ENCODE results near the gene TMPRSS4. TPM values are rescaled to one million over a fixed set of nuclear protein-coding genes. Genes with fewer than 3 reads are reported as not detected.

Gene TMPRSS4
- total and polyA plus RNA-seq, 2 of the 4 experiments (the other 2 are of a cell fraction): not detected

DNA sequence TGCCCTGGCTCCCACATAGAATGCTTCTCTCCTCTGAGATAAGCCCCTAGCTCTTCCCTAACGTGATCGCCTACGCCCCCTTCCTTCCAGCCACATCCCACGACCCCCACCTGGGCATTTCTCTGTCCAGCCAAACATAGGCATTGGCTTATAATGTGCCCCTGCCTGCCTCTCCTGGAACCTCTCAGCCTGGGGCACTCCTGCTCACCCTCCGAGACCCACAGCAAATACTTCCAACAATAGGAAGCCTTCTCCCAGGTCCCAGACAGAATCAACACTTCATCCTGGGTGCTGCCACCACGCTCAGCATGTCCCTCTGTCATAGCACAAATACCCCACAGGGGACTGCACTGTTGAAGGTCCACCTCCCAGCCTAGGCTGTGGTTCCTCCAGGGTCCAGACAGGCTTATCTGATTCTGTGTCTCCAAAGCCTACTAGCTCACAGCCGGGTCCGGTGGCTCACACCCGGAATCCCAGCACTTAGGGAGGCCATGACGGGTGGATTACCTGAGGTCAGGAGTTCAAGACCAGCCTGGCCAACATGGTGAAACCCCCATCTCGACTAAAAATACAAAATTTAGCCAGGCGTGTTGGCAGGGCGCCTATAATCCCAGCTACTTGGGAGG is 24.2 kb upstream of the TMPRSS4 start:
- H4K20me1 ChIP-seq (ENCODE audit: insufficient read depth, low read length): no peaks in the 10 kb centered on the region
- H2BK20ac ChIP-seq (ENCODE audit: low read depth, low read length): no peak overlapping the region
- H4K8ac ChIP-seq (ENCODE audit: low read depth in 2 of 2, low read length in 2 of 2): no peak overlapping the region
- no peaks in the 10 kb centered on the region for H3K9me1 ChIP-seq (ENCODE audit: insufficient read depth, low read length)
- no peak overlapping the region for H3K4me3 ChIP-seq (ENCODE audit: insufficient read depth, low read depth, low read length)
- WGBS, 2 experiments (ENCODE audit: extremely low coverage in 2 of 2, insufficient read length in 1 of 2): 68% methylated on average over 8 of the region's 13 CpGs; no CpG with 5 or more reads in 1 of the 2 experiments
- H3K27ac ChIP-seq (ENCODE audit: insufficient read depth, low read length): no peak overlapping the region
- H3K56ac ChIP-seq (ENCODE audit: extremely low read depth, insufficient read depth, low read length): no peak overlapping the region
- in situ Hi-C loops (cut with MboI; ENCODE audit: low sequenced_read_pairs) (no loop called here), intact Hi-C loops (cut with micrococcal nuclease) (loop anchor here (1.0 kb wide), 3 partner anchors 208 to 245 kb away; no protein-coding TSS in a partner anchor), dilution Hi-C loops (cut with HindIII; ENCODE audit: low sequenced_read_pairs, unreplicated experiment) (no loop called here)
- ATAC-seq (ENCODE audit: low read depth): no peak
- ChIA-PET POLR2A (ENCODE audit: unreplicated experiment) (no interaction called here), CTCF (interaction anchor here (0.6 to 1.8 kb wide), 6 partner anchors 13 to 245 kb away, joined by 3 to 7 read pairs (median 5); no protein-coding TSS in a partner anchor)
- no peak for DNase-seq
- H3K9me3 ChIP-seq (ENCODE audit: control insufficient read depth, insufficient read depth, low read length): no peaks in the 10 kb centered on the region
- no peaks in the 10 kb centered on the region for H3K4me1 ChIP-seq (ENCODE audit: control insufficient read depth, insufficient read depth, low read length)
- BruUV-seq (replicated peaks): no TSS peak
- no peak overlapping the region for H4K91ac ChIP-seq (ENCODE audit: insufficient read depth, low read depth, low read length)
- no peak overlapping the region for H3K18ac ChIP-seq (ENCODE audit: low read depth, low read length)
- peaks cover 10% of the 10 kb centered on the region; the same call in 1 of the 2 replicates for H3K27me3 ChIP-seq (ENCODE audit: control insufficient read depth, insufficient read depth, low read length)
- H3K9ac ChIP-seq (ENCODE audit: low read depth, low read length): no peak overlapping the region
- no peak overlapping the region for H3K14ac ChIP-seq (replicated peaks; ENCODE audit: low read depth, low read length)
- H4K5ac ChIP-seq (ENCODE audit: low read depth, low read length): no peak overlapping the region
- H3K79me1 ChIP-seq (ENCODE audit: low read depth in 1 of 2, low read length in 2 of 2): no peaks in the 10 kb centered on the region
- H2BK15ac ChIP-seq (ENCODE audit: low read depth, low read length): no peak overlapping the region
- no peak overlapping the region for H2AK9ac ChIP-seq (replicated peaks; ENCODE audit: low read depth, low read length, poor library complexity)
- no peak for TF ChIP-seq POLR2A (IDR thresholded peaks at IDR 0.05; ENCODE audit: low read depth, low read length)
- no peak for TF ChIP-seq MAZ (IDR thresholded peaks at IDR 0.05; ENCODE audit: borderline replicate concordance, low read depth, low read length)
- no peak for TF ChIP-seq NFE2L2 (IDR thresholded peaks at IDR 0.05; ENCODE audit: low read depth, low read length)
- no peak for TF ChIP-seq SMC3 (IDR thresholded peaks at IDR 0.05; ENCODE audit: low read depth, low read length)
- no peak for TF ChIP-seq RAD21 (IDR thresholded peaks at IDR 0.05; ENCODE audit: low read length)
- no peak for TF ChIP-seq ELK1 (IDR thresholded peaks at IDR 0.05; ENCODE audit: borderline replicate concordance, low read depth, low read length)
- no peak for TF ChIP-seq RFX5 (IDR thresholded peaks at IDR 0.05; ENCODE audit: low read depth, low read length)
- TF ChIP-seq FOS (IDR thresholded peaks at IDR 0.05; ENCODE audit: low read depth, low read length): no peak
- no peak for TF ChIP-seq BHLHE40 (IDR thresholded peaks at IDR 0.05; ENCODE audit: low read depth, low read length)
- no peak for TF ChIP-seq CTCF (conservative IDR thresholded peaks at IDR 0.05; ENCODE audit: low read depth, low read length)
- TF ChIP-seq MAFK (IDR thresholded peaks at IDR 0.05; ENCODE audit: low read depth, low read length): no peak
- TF ChIP-seq RCOR1 (IDR thresholded peaks at IDR 0.05; ENCODE audit: insufficient replicate concordance, low read length): no peak
- TF ChIP-seq CEBPB (IDR thresholded peaks at IDR 0.05; ENCODE audit: low read depth, low read length): no peak
- no peak for TF ChIP-seq MXI1 (IDR thresholded peaks at IDR 0.05; ENCODE audit: borderline replicate concordance, low read depth, low read length)
- TF ChIP-seq USF2 (IDR thresholded peaks at IDR 0.05; ENCODE audit: low read depth, low read length): no peak
- TF ChIP-seq CHD1 (IDR thresholded peaks at IDR 0.05; ENCODE audit: low read depth, low read length): no peak
- no peak overlapping the region for H3K4ac ChIP-seq (ENCODE audit: low read depth, low read length)
- H2BK120ac ChIP-seq (ENCODE audit: low read depth, low read length): no peak overlapping the region
- H3K23ac ChIP-seq (ENCODE audit: low read depth, low read length): no peak overlapping the region
- H3K4me2 ChIP-seq (ENCODE audit: low read depth, low read length): no peak overlapping the region
- no peaks in the 10 kb centered on the region for H3K36me3 ChIP-seq (ENCODE audit: control insufficient read depth, insufficient read depth, low read length)
- no peak overlapping the region for H2AK5ac ChIP-seq (ENCODE audit: low read depth, low read length)
- H2BK5ac ChIP-seq (ENCODE audit: low read depth, low read length, poor library complexity, severe bottlenecking): no peak overlapping the region
- no peak overlapping the region for H2AFZ ChIP-seq (replicated peaks; ENCODE audit: low read length, poor library complexity)

All from IMR-90 (cell line).